Adipocyte (in vitro differentiated cells): ENCODE results near the gene ZNF25.
A peak's percentile ranks its signal among the peaks of the same experiment; 100 is the strongest.

Experiments used
- DNase-seq: peaks from one replicate; pipeline ENCODE4 v3.0.0-alpha.2; 2015; ENCODE audit warnings: low read depth
- H3K27me3 ChIP-seq: replicated peaks from 2 replicates; pipeline ENCODE4 v1.7.0; 2013; ENCODE audit warnings: mild to moderate bottlenecking, low read length, moderate library complexity; ENCODE audit not compliant: control insufficient read depth, insufficient read depth
- H3K36me3 ChIP-seq: 2 replicates; pipeline ENCODE4 v1.7.0; 2013; ENCODE audit warnings: low read length, mild to moderate bottlenecking, moderate library complexity; ENCODE audit not compliant: control insufficient read depth, insufficient read depth, severe bottlenecking
- H3K4me1 ChIP-seq: 2 replicates; pipeline ENCODE4 v1.7.0; 2013; ENCODE audit warnings: mild to moderate bottlenecking, low read length, moderate library complexity; ENCODE audit not compliant: control insufficient read depth, insufficient read depth
- H3K4me3 ChIP-seq: 2 replicates; pipeline ENCODE4 v1.7.0; 2013; ENCODE audit warnings: mild to moderate bottlenecking, low read length, moderate library complexity
- H3K9ac ChIP-seq: 2 replicates; pipeline ENCODE4 v1.7.0; 2013; ENCODE audit warnings: mild to moderate bottlenecking, low read length, moderate library complexity
- H3K9me3 ChIP-seq: 2 replicates; pipeline ENCODE4 v1.7.0; 2013; ENCODE audit warnings: mild to moderate bottlenecking, low read length, moderate library complexity; ENCODE audit not compliant: control insufficient read depth

The ZNF25 gene

DNA sequence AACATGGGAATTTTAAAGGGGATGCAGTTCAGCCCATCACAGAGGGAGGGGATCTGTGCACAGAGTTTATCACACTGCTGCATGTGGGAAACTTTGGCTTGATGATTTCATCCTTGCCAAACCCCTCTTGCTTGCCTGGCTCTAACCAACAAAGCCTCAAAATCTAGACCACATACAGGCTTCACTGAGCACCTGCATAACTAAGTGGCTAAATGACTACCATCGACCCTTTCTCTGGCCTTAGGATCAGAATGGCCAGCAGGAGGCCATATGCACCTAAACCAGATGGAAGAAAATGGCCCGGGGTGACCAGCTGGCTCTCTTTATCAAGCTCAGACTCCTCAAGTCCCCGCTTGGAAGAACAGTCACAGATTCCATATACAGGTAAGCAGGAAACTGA is 15.6 kb upstream of the ZNF25 start:
- no peaks in the 10 kb centered on the region for H3K9me3 ChIP-seq
- no peaks in the 10 kb centered on the region for H3K4me1 ChIP-seq
- DNase-seq = no peak
- no peaks in the 10 kb centered on the region for H3K27me3 ChIP-seq
- H3K9ac ChIP-seq = no peak overlapping the region
- no peak overlapping the region for H3K4me3 ChIP-seq
- H3K36me3 ChIP-seq = no peaks in the 10 kb centered on the region

DNA sequence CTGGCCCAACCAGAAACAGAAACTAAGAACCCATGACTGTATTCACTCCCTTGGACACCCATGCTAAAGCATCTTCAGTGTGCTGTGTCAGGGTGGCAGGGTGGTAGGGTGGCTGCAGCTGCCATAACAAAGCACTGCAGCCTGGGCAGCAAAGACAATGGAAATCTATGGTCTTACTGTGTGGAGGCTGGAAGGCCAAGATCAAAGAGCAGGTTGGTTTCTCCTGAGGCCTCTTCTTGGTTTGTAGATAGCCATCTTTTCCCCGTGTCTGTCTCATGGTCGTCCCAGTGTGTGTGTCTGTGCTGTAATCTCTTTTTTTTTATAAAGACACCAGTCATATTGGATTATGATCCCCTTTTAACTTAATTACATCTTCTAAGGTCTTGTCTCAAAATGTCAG is 15.2 kb upstream of the ZNF25 start:
- Histone ChIP-seq H3K27me3 (no peaks in the 10 kb centered on the region), H3K9ac (no peak overlapping the region), H3K9me3 (no peaks in the 10 kb centered on the region), H3K4me1 (no peaks in the 10 kb centered on the region), H3K4me3 (no peak overlapping the region), H3K36me3 (no peaks in the 10 kb centered on the region)
- no peak for DNase-seq

DNA sequence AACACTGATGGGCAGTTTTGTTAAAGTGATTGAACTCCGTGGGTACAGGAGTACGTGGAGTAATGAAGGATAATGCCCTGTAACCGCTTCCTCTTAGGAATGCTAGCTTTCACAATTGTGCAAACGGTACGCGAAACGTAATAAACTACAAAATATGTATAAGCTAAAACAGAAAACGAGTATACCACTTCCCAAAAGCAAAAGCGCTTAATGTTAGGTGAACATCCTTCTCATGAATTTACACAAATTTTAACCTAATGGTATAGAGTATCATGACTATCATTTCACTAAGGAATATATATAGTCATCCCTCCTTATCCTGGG is 395 bp upstream of the ZNF25 start:
- no peaks in the 10 kb centered on the region for H3K36me3 ChIP-seq
- H3K27me3 ChIP-seq = no peaks in the 10 kb centered on the region
- DNase-seq = no peak
- H3K4me1 ChIP-seq = peaks cover 16% of the 10 kb centered on the region
- H3K4me3 ChIP-seq = peak overlapping the region; percentile 93
- no peaks in the 10 kb centered on the region for H3K9me3 ChIP-seq
- H3K9ac ChIP-seq = peak overlapping the region; percentile 96

DNA sequence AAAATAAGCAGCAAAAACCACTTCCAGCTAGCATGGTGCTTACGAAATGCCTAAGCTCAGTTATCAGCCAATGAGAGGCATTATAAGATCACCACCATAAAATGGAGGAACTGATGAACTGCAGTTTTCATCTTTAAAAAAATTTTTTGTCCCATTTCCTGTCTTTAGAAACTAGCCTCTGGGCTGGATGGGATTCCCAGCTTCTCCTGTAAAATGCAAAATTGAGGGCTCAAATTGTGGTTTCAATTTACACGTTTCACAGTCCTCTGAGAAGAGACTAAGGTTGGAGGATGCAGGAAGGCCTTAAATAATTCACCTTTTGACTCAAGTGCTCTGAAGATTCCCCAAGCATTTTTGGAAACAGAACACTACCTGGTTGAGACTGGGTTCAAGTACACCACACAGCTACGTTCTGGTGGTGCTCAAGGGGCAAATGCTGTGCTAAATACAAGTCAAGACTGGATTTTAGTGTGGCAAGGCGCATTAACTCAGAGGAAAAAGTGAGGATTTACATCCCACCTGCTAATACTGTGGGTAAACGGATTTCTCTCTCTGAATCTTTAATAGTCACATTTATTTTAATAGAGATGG is 951 bp downstream of the ZNF25 start:
- Histone ChIP-seq H3K4me1 (peaks cover 16% of the 10 kb centered on the region), H3K27me3 (no peaks in the 10 kb centered on the region), H3K36me3 (peaks cover 4% of the 10 kb centered on the region), H3K9ac (peak overlapping the region; percentile 96), H3K9me3 (no peaks in the 10 kb centered on the region), H3K4me3 (peak overlapping the region; percentile 93)
- peak; percentile 54 for DNase-seq

DNA sequence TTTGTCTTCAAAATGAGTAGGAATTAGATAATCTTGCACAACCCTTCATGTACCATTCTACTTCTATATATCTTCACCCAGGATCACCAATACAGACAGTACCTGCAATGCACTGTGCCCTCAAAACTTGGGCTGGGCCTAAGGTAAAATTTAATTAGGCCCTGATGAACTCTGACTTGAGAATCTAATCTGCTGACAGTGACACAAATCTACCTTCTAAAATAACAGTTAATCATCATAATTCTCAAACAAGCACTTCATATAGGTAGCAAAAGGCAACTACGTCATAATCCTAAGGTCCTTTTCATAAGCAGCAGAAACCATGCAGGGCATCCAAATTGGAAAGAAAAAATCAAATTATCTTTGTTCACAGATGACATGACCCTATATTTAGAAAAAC is 4.1 kb downstream of the ZNF25 start:
- no peak overlapping the region for H3K9ac ChIP-seq
- no peak for DNase-seq
- peaks cover 28% of the 10 kb centered on the region for H3K36me3 ChIP-seq
- H3K4me1 ChIP-seq = peaks cover 16% of the 10 kb centered on the region
- H3K27me3 ChIP-seq = no peaks in the 10 kb centered on the region
- H3K9me3 ChIP-seq = no peaks in the 10 kb centered on the region
- no peak overlapping the region for H3K4me3 ChIP-seq

DNA sequence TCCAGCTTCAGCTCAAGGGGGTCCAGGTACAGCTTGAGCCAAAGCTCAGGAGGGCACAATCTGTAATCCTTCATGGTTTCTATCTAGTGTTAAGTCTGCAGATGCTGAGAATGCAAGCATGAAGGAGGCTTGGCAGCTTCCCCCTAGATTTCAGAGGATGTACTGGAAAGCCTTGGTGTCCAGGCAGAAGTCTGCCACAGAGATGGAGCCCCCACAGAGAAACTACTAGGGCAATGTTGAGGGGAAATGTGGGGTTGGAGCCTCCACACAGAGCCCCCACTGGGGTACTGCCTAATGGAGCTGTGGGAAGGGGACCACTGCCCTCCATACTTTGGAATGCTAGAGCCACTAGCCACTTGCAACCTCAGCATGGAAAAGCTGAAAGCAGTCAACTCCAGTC is 11.4 kb downstream of the ZNF25 start:
- Histone ChIP-seq H3K9me3 (peaks cover 6% of the 10 kb centered on the region), H3K4me3 (no peak overlapping the region), H3K36me3 (peaks cover 43% of the 10 kb centered on the region), H3K27me3 (no peaks in the 10 kb centered on the region), H3K4me1 (no peaks in the 10 kb centered on the region), H3K9ac (no peak overlapping the region)
- DNase-seq = no peak

DNA sequence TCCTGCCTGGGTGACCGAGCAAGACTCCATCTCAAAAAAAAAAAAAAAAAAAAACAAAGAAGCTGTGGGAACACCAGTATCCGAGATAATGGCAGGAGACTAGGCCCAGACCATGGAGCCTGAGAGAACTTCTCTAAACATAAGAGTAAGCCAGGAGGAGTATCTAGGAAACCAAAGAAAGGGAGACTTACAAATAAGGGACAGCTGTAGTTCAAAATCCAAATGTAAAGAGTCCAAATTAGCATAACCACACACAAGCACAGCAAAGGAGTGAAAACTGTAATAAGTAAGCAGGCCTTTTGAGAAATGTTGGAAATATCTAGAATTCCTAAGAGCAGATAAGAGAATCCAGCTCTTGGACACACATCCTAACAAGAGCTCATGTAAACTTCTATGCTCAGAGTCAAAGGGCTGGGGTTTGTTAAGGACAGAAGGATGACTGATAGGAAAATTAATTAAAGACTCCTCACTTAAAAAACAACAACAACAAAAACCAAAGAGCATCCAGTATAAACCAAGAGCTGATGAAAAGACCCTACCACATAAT is 15.8 kb downstream of the ZNF25 start:
- no peaks in the 10 kb centered on the region for H3K27me3 ChIP-seq
- DNase-seq = no peak
- peaks cover 44% of the 10 kb centered on the region for H3K36me3 ChIP-seq
- H3K4me1 ChIP-seq = no peaks in the 10 kb centered on the region
- H3K4me3 ChIP-seq = no peak overlapping the region
- peaks cover 6% of the 10 kb centered on the region for H3K9me3 ChIP-seq
- no peak overlapping the region for H3K9ac ChIP-seq

DNA sequence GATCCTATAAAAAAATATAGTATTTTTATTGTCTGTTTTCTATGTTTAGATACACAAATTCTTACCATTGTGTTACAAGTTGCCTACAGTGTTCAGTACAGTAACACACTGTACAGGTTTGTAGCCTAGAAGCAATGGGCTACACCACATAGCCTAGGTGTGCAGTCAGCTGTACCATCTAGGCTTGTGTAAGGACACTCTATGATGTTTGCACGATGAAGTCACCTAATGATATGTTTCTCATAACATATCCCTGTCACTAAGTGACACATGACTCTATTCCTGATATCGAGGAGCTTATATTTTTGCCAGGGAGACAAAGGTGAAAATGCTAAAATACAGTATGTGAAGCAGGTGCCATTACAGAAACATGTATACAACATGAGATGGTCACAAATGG is 18.6 kb downstream of the ZNF25 start:
- H3K9me3 ChIP-seq = peaks cover 7% of the 10 kb centered on the region
- no peaks in the 10 kb centered on the region for H3K4me1 ChIP-seq
- H3K36me3 ChIP-seq = peaks cover 58% of the 10 kb centered on the region
- no peak overlapping the region for H3K9ac ChIP-seq
- no peak for DNase-seq
- H3K4me3 ChIP-seq = no peak overlapping the region
- H3K27me3 ChIP-seq = no peaks in the 10 kb centered on the region

DNA sequence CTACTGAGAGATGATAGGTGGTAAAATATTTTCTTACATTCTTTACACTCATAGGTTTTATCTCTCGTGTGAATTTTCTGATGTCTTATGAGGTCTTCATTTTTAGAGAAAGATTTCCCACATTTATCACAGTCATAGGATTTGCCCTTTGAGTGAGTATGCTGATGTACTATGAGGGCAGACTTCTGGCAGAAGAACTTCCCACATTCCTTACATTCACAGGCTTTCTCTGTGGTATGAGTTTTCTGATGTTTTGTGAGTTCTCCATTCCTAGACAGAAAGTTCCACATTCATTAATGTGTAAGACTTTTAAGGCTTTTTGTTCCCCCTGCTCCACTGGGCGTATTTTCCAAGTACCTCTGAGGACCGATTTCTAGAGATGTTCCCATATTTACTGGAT is 23.5 kb downstream of the ZNF25 start:
- H3K9ac ChIP-seq = no peak overlapping the region
- no peaks in the 10 kb centered on the region for H3K27me3 ChIP-seq
- H3K4me3 ChIP-seq = peak overlapping the region; percentile 7
- peaks cover 83% of the 10 kb centered on the region for H3K36me3 ChIP-seq
- no peaks in the 10 kb centered on the region for H3K4me1 ChIP-seq
- H3K9me3 ChIP-seq = peaks cover 18% of the 10 kb centered on the region
- peak; percentile 2 for DNase-seq

DNA sequence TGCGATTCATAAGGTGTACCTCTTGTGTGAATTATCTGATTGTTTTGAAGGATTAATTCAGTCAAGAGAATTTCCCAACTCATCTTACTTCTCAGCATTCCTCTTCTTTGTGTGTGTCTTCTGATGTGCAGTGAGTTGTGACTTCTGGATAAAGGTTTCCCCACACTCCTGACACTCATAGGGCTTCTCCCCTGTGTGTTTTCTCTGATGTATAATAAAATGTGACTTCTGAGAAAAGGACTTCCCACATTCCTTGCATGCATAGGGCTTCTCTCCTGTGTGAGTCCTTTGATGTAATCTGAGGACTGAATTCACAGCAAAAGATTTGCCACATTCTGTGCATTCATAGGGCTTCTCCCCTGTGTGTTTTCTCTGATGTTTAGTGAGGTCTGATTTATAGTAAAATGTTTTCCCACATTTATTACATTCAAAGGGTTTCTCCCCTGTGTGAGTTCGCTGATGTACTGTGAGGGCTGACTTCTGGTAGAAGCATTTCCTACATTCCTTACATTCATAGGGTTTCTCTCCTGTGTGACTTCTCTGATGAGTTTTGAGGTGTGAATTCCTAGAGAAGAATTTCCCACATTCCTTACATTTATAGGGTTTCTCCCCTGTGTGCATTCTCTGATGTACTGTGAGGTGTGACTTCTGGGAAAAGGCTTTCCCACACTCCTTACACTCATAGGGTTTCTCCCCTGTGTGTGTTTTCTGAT is 24.2 kb downstream of the ZNF25 start:
- H3K9me3 ChIP-seq = peaks cover 18% of the 10 kb centered on the region
- DNase-seq = no peak
- H3K4me1 ChIP-seq = no peaks in the 10 kb centered on the region
- peaks cover 76% of the 10 kb centered on the region for H3K36me3 ChIP-seq
- no peak overlapping the region for H3K9ac ChIP-seq
- H3K27me3 ChIP-seq = no peaks in the 10 kb centered on the region
- peak overlapping the region; percentile 7 for H3K4me3 ChIP-seq

DNA sequence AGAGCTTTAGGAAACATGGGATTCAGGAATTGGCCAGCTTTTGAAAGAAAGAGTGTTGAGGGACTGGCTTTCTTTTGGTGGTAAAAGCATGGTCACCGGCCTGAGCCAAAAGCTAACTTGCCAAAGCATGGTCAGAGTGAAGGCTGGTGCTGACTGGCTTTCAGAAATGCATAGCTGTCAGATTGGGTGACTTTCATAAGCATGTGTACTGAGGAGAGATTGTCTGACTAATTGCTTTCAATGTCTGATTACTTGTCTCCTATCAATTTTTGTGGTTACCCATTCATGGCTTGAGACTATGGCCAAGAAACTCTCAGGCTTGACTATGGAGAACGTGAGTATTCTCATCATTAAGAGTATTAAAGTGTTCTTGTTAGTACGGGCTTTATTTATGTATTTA is 28.2 kb downstream of the ZNF25 start:
- H3K9me3 ChIP-seq = peaks cover 15% of the 10 kb centered on the region
- no peaks in the 10 kb centered on the region for H3K27me3 ChIP-seq
- H3K9ac ChIP-seq = no peak overlapping the region
- H3K4me1 ChIP-seq = no peaks in the 10 kb centered on the region
- H3K4me3 ChIP-seq = no peak overlapping the region
- peaks cover 40% of the 10 kb centered on the region for H3K36me3 ChIP-seq
- DNase-seq = no peak
